Measurements from ENCODE around the gene ICAM5. TPM values are rescaled to one million over a fixed set of nuclear protein-coding genes. Genes with fewer than 3 reads are reported as not detected.

ICAM5 gene
- total and polyA plus RNA-seq, 2 experiments from 2014 or later = 21.0 to 53.0 TPM

GRCh38 chr19:10266706-10267105 lies 23.0 kb upstream of the ICAM5 start:
- Histone ChIP-seq H3K36me3 (no peaks in the 10 kb centered on the region), H3K9me3 (ENCODE audit: low read depth) (no peaks in the 10 kb centered on the region), H3K4me1 (ENCODE audit: low read depth) (no peaks in the 10 kb centered on the region), H3K27me3 (peaks cover 22% of the 10 kb centered on the region), H3K4me3 (no peak overlapping the region), H3K27ac (no peak overlapping the region)
- DNase-seq (ENCODE audit: low read depth in 1 of 2, low spot score in 1 of 2) = no peak
- no peak for TF ChIP-seq CTCF (IDR thresholded peaks at IDR 0.05; ENCODE audit: low read depth, low read length)

GRCh38 chr19:10268071-10268470 lies 21.7 kb upstream of the ICAM5 start:
- Histone ChIP-seq H3K27ac (no peak overlapping the region), H3K36me3 (no peaks in the 10 kb centered on the region), H3K9me3 (ENCODE audit: low read depth) (no peaks in the 10 kb centered on the region), H3K4me1 (ENCODE audit: low read depth) (no peaks in the 10 kb centered on the region), H3K27me3 (peaks cover 33% of the 10 kb centered on the region), H3K4me3 (no peak overlapping the region)
- TF ChIP-seq CTCF (IDR thresholded peaks at IDR 0.05; ENCODE audit: low read depth, low read length) = no peak
- no peak for DNase-seq (ENCODE audit: low read depth in 1 of 2, low spot score in 1 of 2)

- H3K4me1 ChIP-seq (ENCODE audit: low read depth) = no peaks in the 10 kb centered on the region
- peak; percentile 86 to 88 for DNase-seq (ENCODE audit: low read depth in 1 of 2, low spot score in 1 of 2)
- no peaks in the 10 kb centered on the region for H3K9me3 ChIP-seq (ENCODE audit: low read depth)
- H3K4me3 ChIP-seq = peak overlapping the region; percentile 25
- peaks cover 33% of the 10 kb centered on the region for H3K27me3 ChIP-seq
- no peak overlapping the region for H3K27ac ChIP-seq
- TF ChIP-seq CTCF (IDR thresholded peaks at IDR 0.05; ENCODE audit: low read depth, low read length) = peak; percentile 92
- no peaks in the 10 kb centered on the region for H3K36me3 ChIP-seq
Observed at GRCh38 chr19:10269333-10270179, 20.2 kb upstream of the ICAM5 start.

GRCh38 chr19:10270180-10270615 lies 19.6 kb upstream of the ICAM5 start:
- Histone ChIP-seq H3K4me3 (peak overlapping the region; percentile 25), H3K9me3 (ENCODE audit: low read depth) (no peaks in the 10 kb centered on the region), H3K36me3 (no peaks in the 10 kb centered on the region), H3K4me1 (ENCODE audit: low read depth) (no peaks in the 10 kb centered on the region), H3K27ac (no peak overlapping the region), H3K27me3 (peaks cover 33% of the 10 kb centered on the region)
- no peak for TF ChIP-seq CTCF (IDR thresholded peaks at IDR 0.05; ENCODE audit: low read depth, low read length)
- DNase-seq (ENCODE audit: low read depth in 1 of 2, low spot score in 1 of 2) = peak in 1 of 2 donors; percentile 68

- H3K36me3 ChIP-seq = no peaks in the 10 kb centered on the region
- no peaks in the 10 kb centered on the region for H3K9me3 ChIP-seq (ENCODE audit: low read depth)
- peak within 1 kb of the TSS; percentile 25 for H3K4me3 ChIP-seq
- DNase-seq (ENCODE audit: low read depth in 1 of 2, low spot score in 1 of 2) = peak in 1 of 2 donors; percentile 95
- H3K4me1 ChIP-seq (ENCODE audit: low read depth) = no peaks in the 10 kb centered on the region
- H3K27ac ChIP-seq = no peak within 1 kb of the TSS
- TF ChIP-seq CTCF (IDR thresholded peaks at IDR 0.05; ENCODE audit: low read depth, low read length) = no peak
- peaks cover 33% of the 10 kb centered on the region for H3K27me3 ChIP-seq
Observed at GRCh38 chr19:10270616-10271394, 18.9 kb upstream of the ICAM5 start, which contains the start of gene ICAM1. TSS of gene ICAM1 (plus strand) at chr19:10271120. CDS start at chr19:10271160, 40 bp downstream.

Data from cardiac muscle cell (in vitro differentiated cells and primary cell).